Measurements from ENCODE around the gene DDX5. TPM values are rescaled to one million over a fixed set of nuclear protein-coding genes. Genes with fewer than 3 reads are reported as not detected.

The DDX5 gene
- 263 and 275 TPM in 2 replicates for total RNA-seq

DNA sequence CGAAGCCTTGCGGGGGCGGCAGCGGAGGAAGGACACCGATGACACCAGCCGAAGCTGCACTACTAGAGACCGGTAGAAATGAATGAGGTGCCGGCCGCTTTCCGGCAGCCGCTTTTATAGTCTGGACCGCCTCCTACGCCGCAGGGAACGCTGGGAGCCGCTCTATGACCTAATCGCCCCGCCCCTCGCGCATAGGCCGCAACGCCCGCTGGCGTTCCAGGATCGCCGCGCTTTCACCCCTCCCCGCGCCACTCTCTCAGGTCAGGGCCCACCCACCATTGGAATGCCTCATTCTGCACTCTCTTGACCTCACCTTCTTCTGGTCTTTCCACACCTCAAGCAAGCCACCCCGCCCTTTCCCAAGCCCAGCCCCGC, at the start of gene DDX5:
DDX5 (minus strand) TSS at position 89 of the 375 bp plus-strand sequence. CDS start 170 bp downstream, outside the sequence.

DNA sequence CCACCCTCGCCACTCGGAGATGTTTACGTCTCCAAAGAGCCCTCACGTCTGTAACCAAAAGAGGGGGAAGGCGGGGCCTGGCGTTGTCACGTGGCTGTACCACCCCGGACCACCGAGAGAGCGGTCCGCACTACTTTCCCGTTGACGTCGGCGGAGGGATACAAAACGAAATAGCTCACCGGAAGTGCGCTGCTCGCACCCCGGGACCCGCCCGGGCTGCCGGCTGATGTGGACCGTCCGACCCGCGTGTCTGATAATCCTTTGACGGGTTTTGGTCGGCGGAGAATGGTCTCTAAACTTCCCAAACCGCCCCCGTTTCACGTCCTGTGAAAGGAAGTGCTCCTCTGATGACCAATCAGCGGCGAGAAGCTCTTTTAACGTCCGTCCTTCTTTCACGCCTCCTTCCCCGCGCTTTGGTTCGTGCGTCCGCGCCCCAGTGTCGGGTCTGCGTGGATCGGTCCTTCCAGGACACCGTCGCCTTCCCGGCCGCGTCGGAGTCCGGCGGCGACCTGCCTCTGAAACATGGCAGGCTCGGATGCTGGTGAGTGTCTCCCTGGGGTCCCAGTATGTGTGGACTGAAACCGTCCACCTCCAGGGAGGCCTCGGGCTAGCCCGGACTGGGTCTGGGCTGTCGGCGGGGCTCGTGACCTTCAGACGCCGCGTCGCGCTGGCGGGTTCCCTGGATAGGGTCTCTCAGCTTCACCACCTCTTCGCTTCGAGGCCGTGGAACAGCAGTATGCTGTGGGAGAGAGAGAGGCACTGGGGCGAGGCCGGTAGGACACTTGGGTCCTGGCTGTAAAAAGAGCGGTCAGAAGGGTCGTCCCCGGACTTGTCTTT, 705 bp upstream of the DDX5 start, which contains the start of gene CEP95:
CEP95 (plus strand) TSS at position 402 of the 837 bp plus-strand sequence; CDS start at position 523, 121 bp downstream.

DNA sequence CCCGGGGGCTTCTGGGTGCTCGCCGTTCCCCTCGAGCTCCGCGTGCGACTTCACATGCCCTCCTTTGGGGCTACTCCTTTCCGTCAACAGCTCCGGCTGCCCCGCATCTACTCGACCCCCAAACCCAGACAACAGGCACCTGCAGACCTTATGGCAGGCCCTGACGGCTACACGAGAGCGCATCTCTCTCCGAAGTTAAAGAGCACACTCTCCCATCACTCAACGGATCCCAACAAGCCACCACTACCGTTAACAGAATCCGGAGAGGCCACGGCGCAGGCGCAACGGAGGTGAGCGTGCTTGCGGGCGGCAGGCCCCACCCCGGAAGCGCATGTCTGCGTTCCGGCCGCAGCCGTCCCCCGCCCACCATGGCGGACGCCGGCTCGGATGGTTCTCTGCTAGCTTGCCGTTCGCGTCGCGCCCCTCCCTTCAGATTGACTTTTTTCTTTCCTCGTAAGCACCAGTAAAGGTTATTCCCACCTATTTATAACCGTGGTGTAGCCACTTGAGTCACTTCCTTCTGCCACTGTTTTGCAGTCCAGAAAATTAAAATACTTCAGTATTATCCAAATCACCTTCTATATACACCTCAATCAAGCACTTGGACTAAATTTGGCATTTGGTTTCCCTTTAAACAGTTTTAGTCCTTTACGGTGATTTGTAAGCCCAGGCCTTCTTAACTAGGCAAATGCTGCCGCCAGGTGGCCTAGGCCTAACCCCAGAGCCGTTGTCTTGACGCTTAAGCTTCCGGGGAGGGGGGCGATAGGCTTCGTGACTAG, 9.1 kb downstream of the DDX5 start, which contains the start of gene POLG2:
POLG2 (minus strand) TSS at position 269 of the 779 bp plus-strand sequence; CDS start at position 183, 86 bp downstream.

DNA sequence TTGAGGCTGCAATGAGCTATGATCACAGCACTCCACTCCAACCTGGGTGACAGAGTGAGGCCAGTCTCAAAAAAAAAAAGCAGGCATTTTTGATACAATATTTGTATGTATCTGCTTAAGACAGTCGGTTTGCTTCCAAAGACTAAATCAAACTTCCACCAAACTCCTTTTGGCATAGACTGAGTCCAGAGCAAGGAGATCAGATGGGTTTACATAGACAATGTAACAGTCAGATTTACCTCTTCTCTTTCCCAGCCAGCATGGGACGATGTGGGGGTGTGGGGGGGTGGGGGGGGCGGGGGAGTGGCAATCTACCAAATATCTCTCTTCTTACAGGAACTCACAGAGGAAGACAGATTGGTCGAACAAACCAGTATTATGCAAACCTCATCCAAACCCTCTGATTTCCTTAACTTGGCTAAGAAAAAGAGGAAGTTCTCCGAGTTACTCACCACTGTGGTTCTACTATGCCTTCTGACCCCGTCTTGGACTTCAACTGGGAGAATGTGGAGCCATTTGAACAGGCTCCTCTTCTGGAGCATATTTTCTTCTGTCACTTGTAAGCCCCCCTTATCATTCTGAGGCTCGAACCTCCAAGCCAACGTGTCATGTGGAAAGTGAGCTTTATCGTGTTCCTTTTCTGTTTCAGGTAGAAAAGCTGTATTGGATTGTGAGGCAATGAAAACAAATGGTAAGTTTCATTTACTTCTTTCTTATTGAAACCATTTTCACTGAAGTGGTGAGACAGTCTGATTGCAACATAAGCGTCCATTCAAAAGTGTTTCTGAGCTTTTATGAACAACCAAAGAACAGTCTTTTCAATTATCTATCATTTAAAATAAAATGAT, 57.2 kb downstream of the DDX5 start, which contains the start of gene MILR1:
MILR1 (plus strand) TSS at position 451 of the 848 bp plus-strand sequence; CDS start at position 505, 54 bp downstream.

Other genes with a start within 250 kb of the DDX5 start
- 13.3 and 44.7 TPM in 2 replicates for gene TEX2, start 243.0 kb downstream of the DDX5 start, total RNA-seq
- 4.5 and 5.4 TPM in 2 replicates for gene PECAM1, start 115.4 kb downstream of the DDX5 start, total RNA-seq
- 3.0 and 7.0 TPM in 2 replicates for gene MILR1, start 57.2 kb downstream of the DDX5 start, total RNA-seq
- 3.3 and 5.2 TPM in 2 replicates for gene POLG2, start 9.2 kb downstream of the DDX5 start, total RNA-seq
- gene CEP95, start 688 bp upstream of the DDX5 start, total RNA-seq = 20.2 and 36.8 TPM in 2 replicates
- gene SMURF2, start 156.0 kb upstream of the DDX5 start, total RNA-seq = 24.9 and 25.6 TPM in 2 replicates

Data from pericardium fibroblast (primary cell).